Neural progenitor cell (in vitro differentiated cells): ENCODE data around the gene KANK3. TPM values are rescaled to one million over a fixed set of nuclear protein-coding genes. Genes with fewer than 3 reads are reported as not detected.
A peak's percentile ranks its signal among the peaks of the same experiment; 100 is the strongest.

Experiments
- DNase-seq: peaks from one replicate; pipeline ENCODE4 v3.0.0-alpha.2; 2016; ENCODE audit warnings: low spot score
- H2AFZ ChIP-seq: fragments of 200-600 bp; sonication (generic); replicated peaks from 2 replicates; pipeline ENCODE4 v1.6.1; 2016; ENCODE audit warnings: antibody characterized with exemption
- H3F3A ChIP-seq: fragments of 200-600 bp; sonication (generic); 2 replicates; pipeline ENCODE4 v1.6.1; 2016; ENCODE audit warnings: antibody characterized with exemption, low read depth
- H3K27ac ChIP-seq: fragments of 200-600 bp; sonication (generic); 2 replicates; pipeline ENCODE4 v1.5.1; 2016; ENCODE audit warnings: mild to moderate bottlenecking
- H3K27me3 ChIP-seq: fragments of 200-600 bp; sonication (generic); 2 replicates; pipeline ENCODE4 v1.6.1; 2016; ENCODE audit warnings: mild to moderate bottlenecking, moderate library complexity
- H3K36me3 ChIP-seq: fragments of 200-600 bp; sonication (generic); 2 replicates; pipeline ENCODE4 v1.5.1; 2016
- H3K4me1 ChIP-seq: fragments of 200-600 bp; sonication (generic); 2 replicates; pipeline ENCODE4 v1.6.1; 2016; ENCODE audit warnings: mixed run types
- H3K4me2 ChIP-seq: fragments of 200-600 bp; sonication (generic); 2 replicates; pipeline ENCODE4 v1.6.1; 2016
- H3K4me3 ChIP-seq: fragments of 200-600 bp; sonication (generic); 2 replicates; pipeline ENCODE4 v1.5.1; 2016
- H3K79me2 ChIP-seq: fragments of 200-600 bp; sonication (generic); 2 replicates; pipeline ENCODE4 v1.6.1; 2016; ENCODE audit warnings: low read depth
- H3K9ac ChIP-seq: fragments of 200-600 bp; sonication (generic); 2 replicates; pipeline ENCODE4 v1.6.1; 2016
- H3K9me3 ChIP-seq: fragments of 200-600 bp; sonication (generic); 2 replicates; pipeline ENCODE4 v1.5.1; 2016; ENCODE audit warnings: low read depth
- H4K20me1 ChIP-seq: fragments of 200-600 bp; sonication (generic); 2 replicates; pipeline ENCODE4 v1.6.1; 2016; ENCODE audit warnings: low read depth
- H3K27ac Mint-ChIP-seq: 3 replicates; pipeline ENCODE4 v1.8.0; 2021; ENCODE audit warnings: mixed read lengths
- H3K27me3 Mint-ChIP-seq: 2 replicates; pipeline ENCODE4 v1.8.0; 2022; ENCODE audit warnings: low read depth, mild to moderate bottlenecking, inconsistent platforms, moderate library complexity, mixed read lengths; ENCODE audit not compliant: insufficient read depth
- H3K36me3 Mint-ChIP-seq: 3 replicates; pipeline ENCODE4 v1.8.0; 2021; ENCODE audit warnings: mixed read lengths
- H3K4me1 Mint-ChIP-seq: 3 replicates; pipeline ENCODE4 v1.8.0; 2021; ENCODE audit warnings: mixed read lengths
- H3K4me3 Mint-ChIP-seq: 3 replicates; pipeline ENCODE4 v1.8.0; 2021; ENCODE audit warnings: mild to moderate bottlenecking, moderate library complexity, mixed read lengths
- H3K9me3 Mint-ChIP-seq: 3 replicates; pipeline ENCODE4 v1.8.0; 2020; ENCODE audit warnings: mixed read lengths
- EZH2 ChIP-seq: fragments of 200-600 bp; sonication (generic); IDR thresholded peaks from 2 replicates; pipeline ENCODE4 v1.6.1; 2017; ENCODE audit warnings: antibody characterized with exemption, mild to moderate bottlenecking, moderate library complexity
- EZH2phosphoT487 ChIP-seq: fragments of 200-600 bp; sonication (generic); IDR thresholded peaks from 2 replicates; pipeline ENCODE4 v1.6.1; 2017; ENCODE audit warnings: antibody characterized with exemption
- total RNA-seq: library from RNA; depleted of rRNA; stranded (reverse); fragments of >200 nt; gene quantifications from 2 replicates; pipeline ENCODE4 v1.2.3, GENCODE V29; 2015; ENCODE audit warnings: low replicate concordance
- TF ChIP-seq, protein P1 (sequence below): fragments of 200-600 bp; sonication (generic); IDR thresholded peaks from 2 replicates; pipeline ENCODE4 v1.5.1; 2017; ENCODE audit warnings: antibody characterized with exemption, mild to moderate bottlenecking

Gene KANK3
- total RNA-seq, 1 donor from 2014 or later = not detected

DNA sequence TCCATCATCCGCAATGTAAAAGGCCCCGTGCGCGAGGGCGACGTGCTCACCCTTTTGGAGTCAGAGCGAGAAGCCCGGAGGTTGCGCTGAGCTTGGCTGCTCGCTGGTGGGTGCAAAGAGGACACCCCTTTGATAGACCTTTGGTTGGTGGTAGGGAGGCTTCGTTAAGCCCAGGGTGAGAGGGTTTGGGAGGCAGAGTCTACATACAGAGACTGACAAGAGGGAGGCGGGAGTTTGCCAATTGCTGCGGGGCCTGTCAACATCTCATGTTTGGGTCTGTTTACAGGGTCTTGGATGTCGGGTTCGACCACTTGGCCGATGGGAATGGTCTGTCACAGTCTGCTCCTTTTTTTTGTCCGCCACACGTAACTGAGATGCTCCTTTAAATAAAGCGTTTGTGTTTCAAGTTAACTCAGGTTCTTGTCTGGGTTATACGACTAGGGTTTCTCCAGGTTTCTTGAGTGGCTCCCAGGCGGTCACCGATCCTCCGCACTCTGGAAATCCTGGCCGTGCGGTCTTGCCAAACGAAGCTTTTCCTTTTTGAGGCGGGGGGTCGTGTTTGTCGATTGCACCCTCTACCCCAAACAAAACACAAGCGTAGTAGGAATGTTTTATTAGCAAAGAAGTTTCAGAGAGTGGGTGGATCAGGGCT is 20.9 kb downstream of the KANK3 start:
- Histone ChIP-seq H3K27ac (no peak overlapping the region), H3K4me2 (peak overlapping the region; percentile 99), H3K79me2 (peaks cover 50% of the 10 kb centered on the region), H3K4me3 (peak overlapping the region; percentile 96), H3K27me3 (no peaks in the 10 kb centered on the region), H3K9me3 (no peaks in the 10 kb centered on the region), H4K20me1 (peaks cover 25% of the 10 kb centered on the region), H2AFZ (no peak overlapping the region), H3K4me1 (peaks cover 15% of the 10 kb centered on the region), H3K9ac (peak overlapping the region; percentile 99), H3F3A (peaks cover 26% of the 10 kb centered on the region), H3K36me3 (no peaks in the 10 kb centered on the region)
- Mint-ChIP-seq H3K4me3 (peak overlapping the region; percentile 96), H3K9me3 (no peaks in the 10 kb centered on the region), H3K36me3 (peaks cover 4% of the 10 kb centered on the region), H3K27me3 (peaks cover 5% of the 10 kb centered on the region), H3K4me1 (peaks cover 19% of the 10 kb centered on the region), H3K27ac (peak overlapping the region; percentile 74)
- no peak for DNase-seq
- TF ChIP-seq EZH2phosphoT487 (no peak), EZH2 (no peak)
- TF ChIP-seq, protein P1, sequence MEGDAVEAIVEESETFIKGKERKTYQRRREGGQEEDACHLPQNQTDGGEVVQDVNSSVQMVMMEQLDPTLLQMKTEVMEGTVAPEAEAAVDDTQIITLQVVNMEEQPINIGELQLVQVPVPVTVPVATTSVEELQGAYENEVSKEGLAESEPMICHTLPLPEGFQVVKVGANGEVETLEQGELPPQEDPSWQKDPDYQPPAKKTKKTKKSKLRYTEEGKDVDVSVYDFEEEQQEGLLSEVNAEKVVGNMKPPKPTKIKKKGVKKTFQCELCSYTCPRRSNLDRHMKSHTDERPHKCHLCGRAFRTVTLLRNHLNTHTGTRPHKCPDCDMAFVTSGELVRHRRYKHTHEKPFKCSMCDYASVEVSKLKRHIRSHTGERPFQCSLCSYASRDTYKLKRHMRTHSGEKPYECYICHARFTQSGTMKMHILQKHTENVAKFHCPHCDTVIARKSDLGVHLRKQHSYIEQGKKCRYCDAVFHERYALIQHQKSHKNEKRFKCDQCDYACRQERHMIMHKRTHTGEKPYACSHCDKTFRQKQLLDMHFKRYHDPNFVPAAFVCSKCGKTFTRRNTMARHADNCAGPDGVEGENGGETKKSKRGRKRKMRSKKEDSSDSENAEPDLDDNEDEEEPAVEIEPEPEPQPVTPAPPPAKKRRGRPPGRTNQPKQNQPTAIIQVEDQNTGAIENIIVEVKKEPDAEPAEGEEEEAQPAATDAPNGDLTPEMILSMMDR = no peak

DNA sequence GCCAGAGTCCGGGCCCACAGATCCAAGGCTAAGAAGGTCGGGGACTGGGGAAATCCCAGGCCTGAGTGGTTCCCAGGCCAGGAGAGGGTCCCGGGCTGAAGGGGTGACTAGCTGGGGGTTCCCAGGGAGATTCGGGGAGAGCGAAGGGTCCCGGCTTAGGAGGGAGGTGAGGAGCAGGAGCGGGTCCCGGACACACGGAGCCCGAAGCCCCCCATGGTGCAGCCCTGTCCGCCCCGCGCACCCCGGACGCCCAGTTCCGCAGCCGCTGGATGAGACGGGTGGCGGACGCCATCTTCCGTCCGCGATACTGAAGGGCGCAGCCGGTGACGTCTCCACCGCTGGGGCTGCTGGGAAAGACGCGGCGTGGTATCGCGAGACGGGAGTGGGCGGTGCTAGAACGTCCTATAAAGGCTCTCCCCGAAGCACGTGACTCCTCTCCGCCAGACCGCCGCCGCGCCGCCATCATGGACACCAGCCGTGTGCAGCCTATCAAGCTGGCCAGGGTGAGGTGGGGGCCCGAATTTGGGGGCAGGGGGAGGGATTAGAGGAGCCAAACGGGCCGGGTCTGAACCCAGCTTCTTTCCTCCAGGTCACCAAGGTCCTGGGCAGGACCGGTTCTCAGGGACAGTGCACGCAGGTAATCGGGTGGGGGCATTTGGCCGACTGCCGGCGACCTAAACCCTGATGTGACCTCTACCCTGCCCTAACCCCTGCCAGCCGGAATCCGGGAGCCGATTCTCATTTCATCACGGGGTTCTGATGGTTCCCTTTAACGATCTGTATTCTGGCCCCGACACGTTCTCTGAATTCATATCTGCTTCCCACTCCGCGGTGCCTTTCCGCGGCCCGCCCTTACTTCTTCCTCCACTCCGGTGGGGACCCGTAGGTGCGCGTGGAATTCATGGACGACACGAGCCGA is 21.7 kb downstream of the KANK3 start, which contains the start of the genes NDUFA7 and RPS28:
NDUFA7 (minus strand) TSS at position 309 of the 919 bp plus-strand sequence; CDS start at position 292, 17 bp downstream.
RPS28 (plus strand) TSS at position 430 of the 919 bp plus-strand sequence; CDS start at position 465, 35 bp downstream.
- H3K27me3 ChIP-seq = no peaks in the 10 kb centered on the region
- Mint-ChIP-seq H3K9me3 (no peaks in the 10 kb centered on the region), H3K36me3 (peaks cover 4% of the 10 kb centered on the region), H3K27ac (peak within 1 kb of the TSS; percentile 86), H3K4me1 (peaks cover 19% of the 10 kb centered on the region), H3K27me3 (no peaks in the 10 kb centered on the region), H3K4me3 (peak within 1 kb of the TSS; percentile 96)
- peak; percentile 99 for DNase-seq
- peak within 1 kb of the TSS; percentile 96 for H3K4me3 ChIP-seq
- H3K9ac ChIP-seq = peak within 1 kb of the TSS; percentile 99
- TF ChIP-seq, protein P1 = peak; percentile 13
- no peak for TF ChIP-seq EZH2
- no peak for TF ChIP-seq EZH2phosphoT487
- H3F3A ChIP-seq = peaks cover 26% of the 10 kb centered on the region
- H3K4me1 ChIP-seq = peaks cover 15% of the 10 kb centered on the region
- H3K79me2 ChIP-seq = peaks cover 50% of the 10 kb centered on the region
- H4K20me1 ChIP-seq = peaks cover 27% of the 10 kb centered on the region
- peak within 1 kb of the TSS; percentile 77 for H3K27ac ChIP-seq
- no peaks in the 10 kb centered on the region for H3K9me3 ChIP-seq
- H2AFZ ChIP-seq = no peak within 1 kb of the TSS
- peak within 1 kb of the TSS; percentile 99 for H3K4me2 ChIP-seq
- no peaks in the 10 kb centered on the region for H3K36me3 ChIP-seq

DNA sequence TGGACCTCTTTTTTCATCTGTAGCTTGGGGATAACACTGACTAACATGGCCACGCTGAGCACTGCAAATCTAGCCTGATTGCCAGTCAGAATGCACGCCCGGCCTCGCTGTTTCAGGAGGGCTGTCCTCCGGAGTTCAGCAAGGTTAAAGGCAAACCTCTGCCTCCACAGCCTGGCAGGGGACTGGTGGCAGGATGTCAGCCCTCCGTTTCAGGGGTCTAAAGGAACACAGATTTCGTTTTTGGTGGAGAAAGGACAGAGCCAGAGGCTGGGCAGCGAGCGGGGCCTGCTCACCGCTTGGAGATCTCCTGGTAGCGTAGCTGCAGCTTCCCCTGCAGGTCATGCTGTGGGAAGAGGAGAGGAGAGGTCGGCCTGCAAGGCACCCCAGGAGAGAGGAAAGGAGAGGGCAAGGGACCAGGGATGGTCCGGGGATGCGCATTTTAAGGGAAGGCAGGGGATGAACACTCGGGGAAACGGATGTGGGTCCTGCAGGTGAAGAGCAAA is 22.4 kb downstream of the KANK3 start:
- H3K79me2 ChIP-seq = peaks cover 50% of the 10 kb centered on the region
- no peaks in the 10 kb centered on the region for H3K27me3 Mint-ChIP-seq
- peak; percentile 24 for DNase-seq

More for the DNA sequence above, 22.4 kb downstream of the KANK3 start:
- no peaks in the 10 kb centered on the region for H3K27me3 ChIP-seq
- no peaks in the 10 kb centered on the region for H3K36me3 ChIP-seq
- peaks cover 19% of the 10 kb centered on the region for H3K4me1 Mint-ChIP-seq
- peak overlapping the region; percentile 96 for H3K4me3 Mint-ChIP-seq
- peak overlapping the region; percentile 99 for H3K9ac ChIP-seq
- peaks cover 15% of the 10 kb centered on the region for H3K4me1 ChIP-seq
- H3F3A ChIP-seq = peaks cover 26% of the 10 kb centered on the region
- H3K36me3 Mint-ChIP-seq = peaks cover 4% of the 10 kb centered on the region
- H3K4me2 ChIP-seq = peak overlapping the region; percentile 99
- H3K9me3 Mint-ChIP-seq = no peaks in the 10 kb centered on the region
- TF ChIP-seq EZH2phosphoT487 (no peak), EZH2 (no peak)
- TF ChIP-seq, protein P1 = no peak
- H2AFZ ChIP-seq = no peak overlapping the region
- H4K20me1 ChIP-seq = peaks cover 27% of the 10 kb centered on the region
- peak overlapping the region; percentile 77 for H3K27ac ChIP-seq
- peak overlapping the region; percentile 96 for H3K4me3 ChIP-seq
- H3K9me3 ChIP-seq = no peaks in the 10 kb centered on the region
- peak overlapping the region; percentile 86 for H3K27ac Mint-ChIP-seq
